HCT116 (cell line): ENCODE results near the gene IQGAP2.
"Not testable (repeated sequence)": the region's sequence is repeated elsewhere in the genome, so short reads cannot be mapped to it uniquely, and the experiment has no call there.

Source experiments
- ATF3 ChIP-seq: IDR thresholded peaks from 2 replicates; pipeline ENCODE4 v1.6.1; 2012
- CBX3 ChIP-seq: IDR thresholded peaks from 2 replicates; pipeline ENCODE4 v1.6.1; 2012; ENCODE audit warnings: low read depth
- CEBPB ChIP-seq: IDR thresholded peaks from 2 replicates; pipeline ENCODE4 v1.6.1; 2012; ENCODE audit warnings: low read depth
- EZH2 ChIP-seq: fragments of 200-600 bp; sonication (generic); IDR thresholded peaks from 2 replicates; pipeline ENCODE4 v1.6.1; 2017; ENCODE audit warnings: antibody characterized with exemption, mixed run types
- EZH2phosphoT487 ChIP-seq: fragments of 200-600 bp; IDR thresholded peaks from 2 replicates; pipeline ENCODE4 v1.6.1; 2018; ENCODE audit warnings: antibody characterized with exemption, borderline replicate concordance
- FOSL1 ChIP-seq: IDR thresholded peaks from 2 replicates; pipeline ENCODE4 v1.6.1; 2012; ENCODE audit warnings: low read depth
- MAX ChIP-seq: IDR thresholded peaks from 2 replicates; pipeline ENCODE4 v1.6.1; 2012
- POLR2A ChIP-seq: IDR thresholded peaks from 2 replicates; pipeline ENCODE4 v1.7.0; 2011; ENCODE audit warnings: borderline replicate concordance; ENCODE audit not compliant: insufficient read depth, insufficient read length; ENCODE audit errors: extremely low read depth
- POLR2AphosphoS5 ChIP-seq: IDR thresholded peaks from 2 replicates; pipeline ENCODE4 v1.6.1; 2011; ENCODE audit warnings: mild to moderate bottlenecking, low read depth, low read length, moderate library complexity
- RAD21 ChIP-seq: IDR thresholded peaks from 2 replicates; pipeline ENCODE4 v1.6.1; 2012; ENCODE audit warnings: low read depth, mild to moderate bottlenecking
- SIN3A ChIP-seq: IDR thresholded peaks from 2 replicates; pipeline ENCODE4 v1.6.1; 2012; ENCODE audit warnings: low read depth
- TF ChIP-seq, protein P1 (sequence below), 3 experiments: fragments of 200-600 bp in 1 of 3; sonication (generic) in 1 of 3; IDR thresholded peaks in 2 of 3; conservative IDR thresholded peaks in 1 of 3; 2 replicates each; pipeline ENCODE4 v1.5.1; 2012 to 2017; ENCODE audit warnings: low read depth in 2 of 3, low read length in 2 of 3, antibody characterized with exemption in 1 of 3, borderline replicate concordance in 1 of 3, control low read depth in 1 of 3, mild to moderate bottlenecking in 1 of 3, mixed read lengths in 1 of 3, mixed run types in 1 of 3, moderate library complexity in 1 of 3; ENCODE audit not compliant: insufficient read depth in 1 of 3

- TF ChIP-seq POLR2A, ATF3, SIN3A, EZH2phosphoT487, CEBPB, MAX, EZH2, POLR2AphosphoS5, RAD21, FOSL1, CBX3: not testable (repeated sequence)
- TF ChIP-seq, protein P1, sequence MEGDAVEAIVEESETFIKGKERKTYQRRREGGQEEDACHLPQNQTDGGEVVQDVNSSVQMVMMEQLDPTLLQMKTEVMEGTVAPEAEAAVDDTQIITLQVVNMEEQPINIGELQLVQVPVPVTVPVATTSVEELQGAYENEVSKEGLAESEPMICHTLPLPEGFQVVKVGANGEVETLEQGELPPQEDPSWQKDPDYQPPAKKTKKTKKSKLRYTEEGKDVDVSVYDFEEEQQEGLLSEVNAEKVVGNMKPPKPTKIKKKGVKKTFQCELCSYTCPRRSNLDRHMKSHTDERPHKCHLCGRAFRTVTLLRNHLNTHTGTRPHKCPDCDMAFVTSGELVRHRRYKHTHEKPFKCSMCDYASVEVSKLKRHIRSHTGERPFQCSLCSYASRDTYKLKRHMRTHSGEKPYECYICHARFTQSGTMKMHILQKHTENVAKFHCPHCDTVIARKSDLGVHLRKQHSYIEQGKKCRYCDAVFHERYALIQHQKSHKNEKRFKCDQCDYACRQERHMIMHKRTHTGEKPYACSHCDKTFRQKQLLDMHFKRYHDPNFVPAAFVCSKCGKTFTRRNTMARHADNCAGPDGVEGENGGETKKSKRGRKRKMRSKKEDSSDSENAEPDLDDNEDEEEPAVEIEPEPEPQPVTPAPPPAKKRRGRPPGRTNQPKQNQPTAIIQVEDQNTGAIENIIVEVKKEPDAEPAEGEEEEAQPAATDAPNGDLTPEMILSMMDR (IDR thresholded peaks at IDR 0.05 in 2 of 3, conservative IDR thresholded peaks at IDR 0.05 in 1 of 3; ENCODE audit: borderline replicate concordance in 1 of 3, insufficient read depth in 1 of 3, low read depth in 2 of 3, low read length in 2 of 3), result not testable (repeated sequence)
Observed at GRCh38 chr5:76369668-76370067, 33.4 kb upstream of the IQGAP2 start.
